A549 treated with CORT108297 at 1 μM for 4 hours (cell line): ENCODE data around the gene MPDU1. TPM values are rescaled to one million over a fixed set of nuclear protein-coding genes. Genes with fewer than 3 reads are reported as not detected.

ENCODE experiments used
- total RNA-seq: library from RNA; stranded (reverse); fragments of 200-300 nt; extraction: Qiagen RNA extraction; gene quantifications from 5 replicates; pipeline ENCODE4 v1.2.3, GENCODE V29; 2022

MPDU1 gene
- total RNA-seq, result 112 to 141 TPM (median 120 TPM) in 5 replicates

GRCh38 chr17:7583253-7584109, at the start of gene MPDU1:
MPDU1 (plus strand) TSS chr17:7583852; CDS start chr17:7583863, 11 bp downstream.

GRCh38 chr17:7548585-7549400, 34.9 kb upstream of the MPDU1 start, which contains the start of gene TNFSF12:
TNFSF12 (plus strand) TSS chr17:7549058; CDS start chr17:7549154, 96 bp downstream.

GRCh38 chr17:7558544-7559319, 24.9 kb upstream of the MPDU1 start, which contains the start of gene TNFSF13:
TNFSF13 (plus strand) TSS chr17:7558750; CDS start chr17:7559040, 290 bp downstream.

GRCh38 chr17:7561589-7562207, 22.0 kb upstream of the MPDU1 start, which contains the start of gene SENP3:
SENP3 (plus strand) TSS chr17:7561919; CDS start chr17:7563077, 1,158 bp downstream.

GRCh38 chr17:7579001-7579833, 4.4 kb upstream of the MPDU1 start, which contains the start of gene CD68:
CD68 (plus strand) TSS chr17:7579638; CDS start chr17:7579678, 40 bp downstream.

GRCh38 chr17:7589891-7590691, 6.4 kb downstream of the MPDU1 start, which contains the start of gene SOX15:
SOX15 (minus strand) TSS chr17:7590094; CDS start chr17:7589676, 418 bp downstream.

GRCh38 chr17:7614425-7615264, 31.0 kb downstream of the MPDU1 start, which contains the start of gene FXR2:
FXR2 (minus strand) TSS chr17:7614897; CDS start chr17:7614532, 365 bp downstream.

GRCh38 chr17:7627250-7628121, 43.8 kb downstream of the MPDU1 start, which contains the start of gene SAT2:
SAT2 (minus strand) TSS chr17:7627821; CDS start chr17:7627635, 186 bp downstream.

GRCh38 chr17:7629939-7630571, 46.4 kb downstream of the MPDU1 start, which contains the start of gene SHBG:
SHBG (plus strand) TSS chr17:7630135; CDS start chr17:7630173, 38 bp downstream.

Other genes starting within 250 kb of the MPDU1 start
- 0.48 to 5.1 TPM (median 4.2 TPM) in 5 replicates for gene ACAP1, start 247.3 kb upstream of the MPDU1 start, total RNA-seq
- 11.8 to 15.9 TPM (median 13.7 TPM) in 5 replicates for gene KCTD11, start 231.7 kb upstream of the MPDU1 start, total RNA-seq
- not detected in 5 replicates for gene TMEM95, start 228.7 kb upstream of the MPDU1 start, total RNA-seq
- gene TNK1, start 202.8 kb upstream of the MPDU1 start, total RNA-seq, result 1.3 to 2.0 TPM (median 1.7 TPM) in 5 replicates
- 37.4 to 45.9 TPM (median 43.5 TPM) in 5 replicates for gene PLSCR3, start 189.3 kb upstream of the MPDU1 start, total RNA-seq
- gene TMEM256, start 179.8 kb upstream of the MPDU1 start, total RNA-seq, result 177 to 231 TPM (median 209 TPM) in 5 replicates
- gene NLGN2, start 176.0 kb upstream of the MPDU1 start, total RNA-seq, result 12.1 to 21.2 TPM (median 19.3 TPM) in 5 replicates
- 0.13 TPM in 1 of 5 replicates, not detected in the others for gene SPEM1, start 163.5 kb upstream of the MPDU1 start, total RNA-seq
- 0.05 to 0.10 TPM (median 0.08 TPM) in 4 of 5 replicates, not detected in the other for gene SPEM2, start 158.2 kb upstream of the MPDU1 start, total RNA-seq
- gene SPEM3, start 155.0 kb upstream of the MPDU1 start, total RNA-seq, result 0.04 to 0.06 TPM in 2 of 5 replicates, not detected in the others
- gene TMEM102, start 148.4 kb upstream of the MPDU1 start, total RNA-seq, result 11.2 to 15.4 TPM (median 13.9 TPM) in 5 replicates
- gene FGF11, start 144.3 kb upstream of the MPDU1 start, total RNA-seq, result 0.92 to 1.6 TPM (median 1.4 TPM) in 5 replicates
- gene CHRNB1, start 138.8 kb upstream of the MPDU1 start, total RNA-seq, result 5.2 to 9.8 TPM (median 8.8 TPM) in 5 replicates
- 19.8 to 26.8 TPM (median 24.2 TPM) in 5 replicates for gene ZBTB4, start 104.2 kb upstream of the MPDU1 start, total RNA-seq
- gene SLC35G6, start 102.4 kb upstream of the MPDU1 start, total RNA-seq, result not detected in 5 replicates
- 65.7 to 84.9 TPM (median 82.6 TPM) in 5 replicates for gene POLR2A, start 99.5 kb upstream of the MPDU1 start, total RNA-seq
- gene TNFSF12, start 34.8 kb upstream of the MPDU1 start, total RNA-seq, result 9.8 to 14.0 TPM (median 12.8 TPM) in 5 replicates
- gene TNFSF13, start 25.1 kb upstream of the MPDU1 start, total RNA-seq, result 0.61 to 0.79 TPM (median 0.68 TPM) in 5 replicates
- 97.6 to 109 TPM (median 105 TPM) in 5 replicates for gene SENP3, start 21.9 kb upstream of the MPDU1 start, total RNA-seq
- gene CD68, start 4.2 kb upstream of the MPDU1 start, total RNA-seq, result 30.8 to 38.1 TPM (median 35.8 TPM) in 5 replicates
- 0.33 to 0.44 TPM (median 0.41 TPM) in 4 of 5 replicates, not detected in the other for gene SOX15, start 6.2 kb downstream of the MPDU1 start, total RNA-seq
- 51.9 to 64.2 TPM (median 60.4 TPM) in 5 replicates for gene FXR2, start 31.0 kb downstream of the MPDU1 start, total RNA-seq
- 64.3 to 90.5 TPM (median 85.4 TPM) in 5 replicates for gene SAT2, start 44.0 kb downstream of the MPDU1 start, total RNA-seq
- gene SHBG, start 46.3 kb downstream of the MPDU1 start, total RNA-seq, result 0.35 to 1.0 TPM (median 0.66 TPM) in 5 replicates
- gene ATP1B2, start 67.1 kb downstream of the MPDU1 start, total RNA-seq, result 0.14 to 0.40 TPM (median 0.21 TPM) in 5 replicates
- 49.0 to 53.9 TPM (median 51.0 TPM) in 5 replicates for gene TP53, start 103.6 kb downstream of the MPDU1 start, total RNA-seq
- gene WRAP53, start 104.6 kb downstream of the MPDU1 start, total RNA-seq, result 33.2 to 50.4 TPM (median 45.9 TPM) in 5 replicates
- gene EFNB3, start 121.3 kb downstream of the MPDU1 start, total RNA-seq, result 1.1 to 1.6 TPM (median 1.5 TPM) in 5 replicates
- 0.01 to 0.05 TPM (median 0.01 TPM) in 3 of 5 replicates, not detected in the others for gene DNAH2, start 133.9 kb downstream of the MPDU1 start, total RNA-seq